Measurements from ENCODE around the gene EFNB3.
A peak's percentile ranks its signal among the peaks of the same experiment; 100 is the strongest.

Gene EFNB3

DNA sequence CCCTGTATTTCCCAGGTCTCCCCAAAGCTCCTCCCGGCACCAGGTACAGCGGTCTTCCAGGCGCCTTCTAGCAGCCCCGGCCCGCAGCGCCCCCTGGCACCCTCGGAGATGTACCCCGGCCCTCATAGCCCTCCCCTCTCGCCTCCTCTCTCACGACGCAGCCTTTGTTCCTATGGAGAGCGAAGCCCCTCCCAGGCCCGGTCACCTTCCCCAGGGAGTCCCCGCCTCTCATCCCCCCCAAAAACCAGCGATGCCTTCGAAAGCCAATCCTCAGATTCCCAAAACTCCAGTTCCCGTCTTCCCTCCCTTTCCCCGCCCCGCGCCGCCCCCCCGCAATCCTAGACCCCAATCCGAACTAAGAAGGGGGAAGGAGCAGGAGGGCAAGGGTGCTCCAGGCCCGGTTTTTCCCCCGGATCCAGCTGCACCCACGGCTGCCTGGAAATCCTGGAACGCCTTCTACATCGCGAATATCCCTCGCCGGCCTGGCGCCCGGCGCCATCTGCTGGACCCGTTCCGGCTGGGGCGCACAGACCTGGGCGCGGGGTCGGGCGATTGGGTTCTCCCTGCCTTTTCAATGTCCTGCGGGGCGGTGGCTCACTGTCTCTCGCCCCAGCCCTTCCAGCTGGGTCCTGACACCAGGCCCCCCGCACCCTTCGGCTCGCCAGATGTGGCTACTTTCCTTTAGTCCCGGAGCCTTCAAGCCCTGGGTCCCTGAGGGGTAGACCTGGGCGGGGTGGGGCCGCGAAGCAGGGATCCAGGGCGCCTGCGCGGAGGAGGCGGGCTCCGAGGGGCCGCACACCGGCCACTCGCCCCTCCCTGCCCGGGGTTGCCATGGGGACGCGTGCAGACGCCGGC, 12.1 kb downstream of the EFNB3 start, which contains the start of gene DNAH2 (continued):
- TF ChIP-seq, protein P1, sequence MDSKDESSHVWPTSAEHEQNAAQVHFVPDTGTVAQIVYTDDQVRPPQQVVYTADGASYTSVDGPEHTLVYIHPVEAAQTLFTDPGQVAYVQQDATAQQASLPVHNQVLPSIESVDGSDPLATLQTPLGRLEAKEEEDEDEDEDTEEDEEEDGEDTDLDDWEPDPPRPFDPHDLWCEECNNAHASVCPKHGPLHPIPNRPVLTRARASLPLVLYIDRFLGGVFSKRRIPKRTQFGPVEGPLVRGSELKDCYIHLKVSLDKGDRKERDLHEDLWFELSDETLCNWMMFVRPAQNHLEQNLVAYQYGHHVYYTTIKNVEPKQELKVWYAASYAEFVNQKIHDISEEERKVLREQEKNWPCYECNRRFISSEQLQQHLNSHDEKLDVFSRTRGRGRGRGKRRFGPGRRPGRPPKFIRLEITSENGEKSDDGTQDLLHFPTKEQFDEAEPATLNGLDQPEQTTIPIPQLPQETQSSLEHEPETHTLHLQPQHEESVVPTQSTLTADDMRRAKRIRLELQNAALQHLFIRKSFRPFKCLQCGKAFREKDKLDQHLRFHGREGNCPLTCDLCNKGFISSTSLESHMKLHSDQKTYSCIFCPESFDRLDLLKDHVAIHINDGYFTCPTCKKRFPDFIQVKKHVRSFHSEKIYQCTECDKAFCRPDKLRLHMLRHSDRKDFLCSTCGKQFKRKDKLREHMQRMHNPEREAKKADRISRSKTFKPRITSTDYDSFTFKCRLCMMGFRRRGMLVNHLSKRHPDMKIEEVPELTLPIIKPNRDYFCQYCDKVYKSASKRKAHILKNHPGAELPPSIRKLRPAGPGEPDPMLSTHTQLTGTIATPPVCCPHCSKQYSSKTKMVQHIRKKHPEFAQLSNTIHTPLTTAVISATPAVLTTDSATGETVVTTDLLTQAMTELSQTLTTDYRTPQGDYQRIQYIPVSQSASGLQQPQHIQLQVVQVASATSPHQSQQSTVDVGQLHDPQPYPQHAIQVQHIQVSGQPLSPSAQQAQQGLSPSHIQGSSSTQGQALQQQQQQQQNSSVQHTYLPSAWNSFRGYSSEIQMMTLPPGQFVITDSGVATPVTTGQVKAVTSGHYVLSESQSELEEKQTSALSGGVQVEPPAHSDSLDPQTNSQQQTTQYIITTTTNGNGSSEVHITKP (tag by site-specific recombination; IDR thresholded peaks at IDR 0.05), result peak; percentile 83
- TF ChIP-seq SALL2 (tag by site-specific recombination; IDR thresholded peaks at IDR 0.05; ENCODE audit: borderline replicate concordance) (peak; percentile 86; the same call in 1 of the 2 replicates), ZNF555 (tag by site-specific recombination; conservative IDR thresholded peaks at IDR 0.05) (no peak), ZNF423 (tag by site-specific recombination; IDR thresholded peaks at IDR 0.05) (peak; percentile 69), ZNF214 (tag by site-specific recombination; IDR thresholded peaks at IDR 0.05; ENCODE audit: borderline replicate concordance) (no peak), WT1 (tag by site-specific recombination; IDR thresholded peaks at IDR 0.05) (peak; percentile 62), ZNF48 (tag by site-specific recombination; IDR thresholded peaks at IDR 0.05) (no peak), ZNF2 (tag by site-specific recombination; IDR thresholded peaks at IDR 0.05) (peak; percentile 97), ZNF138 (tag by site-specific recombination; IDR thresholded peaks at IDR 0.05; ENCODE audit: borderline replicate concordance) (no peak), ZNF19 (tag by site-specific recombination; IDR thresholded peaks at IDR 0.05; ENCODE audit: low read depth) (no peak), ZNF585B (tag by site-specific recombination; IDR thresholded peaks at IDR 0.05) (0 out of 2 replicates have a peak, but pooled peaks have one; percentile 7), FEZF1 (tag by site-specific recombination; IDR thresholded peaks at IDR 0.05) (peak; percentile 46; the same call in 1 of the 2 replicates), ZNF221 (tag by site-specific recombination; IDR thresholded peaks at IDR 0.05; ENCODE audit: borderline replicate concordance) (no peak), ZBTB8A (tag by site-specific recombination; IDR thresholded peaks at IDR 0.05) (peak; percentile 98), ZNF777 (tag by site-specific recombination; IDR thresholded peaks at IDR 0.05; ENCODE audit: borderline replicate concordance) (peak; percentile 76; the same call in 1 of the 2 replicates), KLF9 (tag by site-specific recombination; IDR thresholded peaks at IDR 0.05; ENCODE audit: low read depth) (peak; percentile 90), KLF10 (tag by site-specific recombination; IDR thresholded peaks at IDR 0.05) (peak; percentile 90), ZNF548 (tag by site-specific recombination; IDR thresholded peaks at IDR 0.05) (no peak), RBAK (tag by site-specific recombination; IDR thresholded peaks at IDR 0.05) (no peak), ZNF785 (tag by site-specific recombination; IDR thresholded peaks at IDR 0.05) (peak; percentile 88; the same call in 1 of the 2 replicates), ZNF354C (tag by site-specific recombination; IDR thresholded peaks at IDR 0.05; ENCODE audit: borderline replicate concordance, low read depth) (no peak), SCRT1 (tag by site-specific recombination; IDR thresholded peaks at IDR 0.05; ENCODE audit: borderline replicate concordance) (no peak), ZNF274 (IDR thresholded peaks at IDR 0.05; ENCODE audit: low read length) (no peak), ZNF274 (tag by site-specific recombination; IDR thresholded peaks at IDR 0.05; ENCODE audit: borderline replicate concordance) (no peak), MEIS1 (CRISPR knock-in tag; IDR thresholded peaks at IDR 0.05; ENCODE audit: borderline replicate concordance) (no peak), ZNF404 (tag by site-specific recombination; IDR thresholded peaks at IDR 0.05) (no peak), ZNF654 (tag by site-specific recombination; IDR thresholded peaks at IDR 0.05; ENCODE audit: low read depth) (peak; percentile 52), ZNF121 (tag by site-specific recombination; IDR thresholded peaks at IDR 0.05) (peak; percentile 59; the same call in 1 of the 2 replicates)
- TF ChIP-seq, protein P2, sequence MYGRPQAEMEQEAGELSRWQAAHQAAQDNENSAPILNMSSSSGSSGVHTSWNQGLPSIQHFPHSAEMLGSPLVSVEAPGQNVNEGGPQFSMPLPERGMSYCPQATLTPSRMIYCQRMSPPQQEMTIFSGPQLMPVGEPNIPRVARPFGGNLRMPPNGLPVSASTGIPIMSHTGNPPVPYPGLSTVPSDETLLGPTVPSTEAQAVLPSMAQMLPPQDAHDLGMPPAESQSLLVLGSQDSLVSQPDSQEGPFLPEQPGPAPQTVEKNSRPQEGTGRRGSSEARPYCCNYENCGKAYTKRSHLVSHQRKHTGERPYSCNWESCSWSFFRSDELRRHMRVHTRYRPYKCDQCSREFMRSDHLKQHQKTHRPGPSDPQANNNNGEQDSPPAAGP (tag by site-specific recombination; IDR thresholded peaks at IDR 0.05), result peak; percentile 97
- TF ChIP-seq, protein P3, sequence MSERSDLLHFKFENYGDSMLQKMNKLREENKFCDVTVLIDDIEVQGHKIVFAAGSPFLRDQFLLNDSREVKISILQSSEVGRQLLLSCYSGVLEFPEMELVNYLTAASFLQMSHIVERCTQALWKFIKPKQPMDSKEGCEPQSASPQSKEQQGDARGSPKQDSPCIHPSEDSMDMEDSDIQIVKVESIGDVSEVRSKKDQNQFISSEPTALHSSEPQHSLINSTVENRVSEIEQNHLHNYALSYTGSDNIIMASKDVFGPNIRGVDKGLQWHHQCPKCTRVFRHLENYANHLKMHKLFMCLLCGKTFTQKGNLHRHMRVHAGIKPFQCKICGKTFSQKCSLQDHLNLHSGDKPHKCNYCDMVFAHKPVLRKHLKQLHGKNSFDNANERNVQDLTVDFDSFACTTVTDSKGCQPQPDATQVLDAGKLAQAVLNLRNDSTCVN (tag by site-specific recombination; optimal IDR thresholded peaks at IDR 0.05), result peak; percentile 63
- TF ChIP-seq, protein P4, sequence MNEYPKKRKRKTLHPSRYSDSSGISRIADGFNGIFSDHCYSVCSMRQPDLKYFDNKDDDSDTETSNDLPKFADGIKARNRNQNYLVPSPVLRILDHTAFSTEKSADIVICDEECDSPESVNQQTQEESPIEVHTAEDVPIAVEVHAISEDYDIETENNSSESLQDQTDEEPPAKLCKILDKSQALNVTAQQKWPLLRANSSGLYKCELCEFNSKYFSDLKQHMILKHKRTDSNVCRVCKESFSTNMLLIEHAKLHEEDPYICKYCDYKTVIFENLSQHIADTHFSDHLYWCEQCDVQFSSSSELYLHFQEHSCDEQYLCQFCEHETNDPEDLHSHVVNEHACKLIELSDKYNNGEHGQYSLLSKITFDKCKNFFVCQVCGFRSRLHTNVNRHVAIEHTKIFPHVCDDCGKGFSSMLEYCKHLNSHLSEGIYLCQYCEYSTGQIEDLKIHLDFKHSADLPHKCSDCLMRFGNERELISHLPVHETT (tag by site-specific recombination; IDR thresholded peaks at IDR 0.05), result peak; percentile 95

Measured in HEK293 (cell line).